DOHH2 (cell line): Measurements from ENCODE around the gene KRT6B.

ENCODE experiments used
- EZH2phosphoT487 ChIP-seq: fragments of 200-600 bp; sonication (generic); IDR thresholded peaks from 2 replicates; pipeline ENCODE4 v1.6.1; 2017; ENCODE audit warnings: borderline replicate concordance, mild to moderate bottlenecking, antibody characterized with exemption, low read length, moderate library complexity, mixed read lengths
- TF ChIP-seq, protein P1 (sequence below): fragments of 200-600 bp; sonication (generic); IDR thresholded peaks from one replicate; pipeline ENCODE4 v1.5.1; 2014; ENCODE audit warnings: antibody characterized with exemption, mild to moderate bottlenecking, low read depth, low read length; ENCODE audit not compliant: poor library complexity, severe bottlenecking

DNA sequence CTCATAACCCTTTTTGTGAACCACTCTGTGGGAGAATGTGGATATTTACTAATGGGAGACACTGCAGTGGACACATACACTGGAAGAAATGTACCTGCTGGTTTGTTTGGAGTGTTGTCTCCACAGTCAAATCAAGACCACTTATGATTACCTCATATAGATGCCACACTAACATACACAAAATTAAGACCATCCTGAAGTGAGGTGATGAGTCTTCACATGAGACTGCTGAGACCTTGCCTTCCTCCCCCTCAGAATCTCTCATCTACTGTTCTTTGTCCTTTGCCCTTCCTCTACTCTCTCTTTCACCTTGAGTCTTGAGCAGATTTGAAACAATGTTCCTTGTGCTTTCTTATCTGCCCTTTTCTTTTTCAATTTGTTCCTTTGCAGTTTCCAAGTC lies 36.8 kb upstream of the KRT6B start:
- TF ChIP-seq, protein P1, sequence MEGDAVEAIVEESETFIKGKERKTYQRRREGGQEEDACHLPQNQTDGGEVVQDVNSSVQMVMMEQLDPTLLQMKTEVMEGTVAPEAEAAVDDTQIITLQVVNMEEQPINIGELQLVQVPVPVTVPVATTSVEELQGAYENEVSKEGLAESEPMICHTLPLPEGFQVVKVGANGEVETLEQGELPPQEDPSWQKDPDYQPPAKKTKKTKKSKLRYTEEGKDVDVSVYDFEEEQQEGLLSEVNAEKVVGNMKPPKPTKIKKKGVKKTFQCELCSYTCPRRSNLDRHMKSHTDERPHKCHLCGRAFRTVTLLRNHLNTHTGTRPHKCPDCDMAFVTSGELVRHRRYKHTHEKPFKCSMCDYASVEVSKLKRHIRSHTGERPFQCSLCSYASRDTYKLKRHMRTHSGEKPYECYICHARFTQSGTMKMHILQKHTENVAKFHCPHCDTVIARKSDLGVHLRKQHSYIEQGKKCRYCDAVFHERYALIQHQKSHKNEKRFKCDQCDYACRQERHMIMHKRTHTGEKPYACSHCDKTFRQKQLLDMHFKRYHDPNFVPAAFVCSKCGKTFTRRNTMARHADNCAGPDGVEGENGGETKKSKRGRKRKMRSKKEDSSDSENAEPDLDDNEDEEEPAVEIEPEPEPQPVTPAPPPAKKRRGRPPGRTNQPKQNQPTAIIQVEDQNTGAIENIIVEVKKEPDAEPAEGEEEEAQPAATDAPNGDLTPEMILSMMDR = no peak
- no peak for TF ChIP-seq EZH2phosphoT487
